Sigmoid colon (tissue), 4 donors: ENCODE data around the gene CACNG7.

Experiments
- EP300 ChIP-seq, 4 donors: sonication (generic); formaldehyde crosslinking; IDR thresholded peaks; one replicate each; pipeline ENCODE4 v1.6.1; 2017; ENCODE audit warnings: antibody characterized with exemption in 4 of 4
- POLR2A ChIP-seq, 2 donors: fragments of 450-650 bp; IDR thresholded peaks; one replicate each; pipeline ENCODE4 v1.6.1; 2016; ENCODE audit warnings: antibody characterized with exemption in 2 of 2, mild to moderate bottlenecking in 2 of 2, moderate library complexity in 2 of 2
- POLR2AphosphoS5 ChIP-seq, 4 donors: sonication (generic); formaldehyde crosslinking; IDR thresholded peaks; one replicate each; pipeline ENCODE4 v1.6.1; 2017; ENCODE audit warnings: antibody characterized with exemption in 4 of 4
- TF ChIP-seq, protein P1 (sequence below), 4 experiments: fragments of 450-650 bp in 3 of 4; fragments of 200-600 bp in 1 of 4; IDR thresholded peaks; one replicate each; pipeline ENCODE4 v1.5.1; 2016 to 2019; ENCODE audit warnings: antibody characterized with exemption in 4 of 4, mild to moderate bottlenecking in 3 of 4, moderate library complexity in 2 of 4

DNA sequence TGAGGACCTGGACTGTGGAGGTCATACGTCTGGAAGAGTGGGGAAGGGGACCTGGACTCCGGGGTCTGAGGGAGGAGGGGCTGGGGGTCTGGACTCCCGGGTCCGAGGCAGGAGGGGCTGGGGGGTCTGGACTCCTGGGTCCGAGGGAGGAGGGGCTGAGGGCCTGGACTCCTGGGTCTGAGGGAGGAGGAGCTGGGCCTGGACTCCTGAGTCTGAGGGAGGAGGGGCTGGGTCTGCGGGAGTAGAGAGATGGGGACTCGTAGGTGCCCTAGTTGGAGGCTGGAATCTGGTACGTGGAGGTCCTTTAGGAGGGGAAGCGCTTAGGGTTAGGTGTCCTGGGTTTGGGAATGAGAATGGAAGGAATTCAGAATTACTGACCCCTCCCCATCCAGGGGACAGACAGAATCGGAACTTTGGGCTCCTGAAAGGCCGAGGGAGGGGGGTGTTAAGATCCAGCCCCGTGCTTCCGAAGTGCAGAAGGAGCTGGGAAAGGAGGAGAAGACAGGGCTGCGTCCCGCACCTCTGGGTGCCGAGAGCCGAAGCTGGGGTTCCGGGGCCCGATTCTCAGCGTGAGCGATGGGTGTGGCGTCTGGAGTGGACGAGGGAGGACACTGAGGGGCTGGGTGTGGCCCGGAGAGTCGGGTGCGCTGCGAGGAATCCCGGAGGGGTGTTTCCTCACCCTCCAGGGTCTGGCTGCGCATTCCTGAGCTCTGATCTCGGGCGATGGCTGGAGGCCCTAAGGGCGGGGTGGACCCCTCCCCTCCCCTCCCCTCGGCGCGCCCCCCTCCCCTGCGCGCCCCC, 40.8 kb upstream of the CACNG7 start:
- peak in 1 of 4 donors; percentile 3 for TF ChIP-seq POLR2AphosphoS5 (IDR thresholded peaks at IDR 0.05)
- TF ChIP-seq, protein P1, sequence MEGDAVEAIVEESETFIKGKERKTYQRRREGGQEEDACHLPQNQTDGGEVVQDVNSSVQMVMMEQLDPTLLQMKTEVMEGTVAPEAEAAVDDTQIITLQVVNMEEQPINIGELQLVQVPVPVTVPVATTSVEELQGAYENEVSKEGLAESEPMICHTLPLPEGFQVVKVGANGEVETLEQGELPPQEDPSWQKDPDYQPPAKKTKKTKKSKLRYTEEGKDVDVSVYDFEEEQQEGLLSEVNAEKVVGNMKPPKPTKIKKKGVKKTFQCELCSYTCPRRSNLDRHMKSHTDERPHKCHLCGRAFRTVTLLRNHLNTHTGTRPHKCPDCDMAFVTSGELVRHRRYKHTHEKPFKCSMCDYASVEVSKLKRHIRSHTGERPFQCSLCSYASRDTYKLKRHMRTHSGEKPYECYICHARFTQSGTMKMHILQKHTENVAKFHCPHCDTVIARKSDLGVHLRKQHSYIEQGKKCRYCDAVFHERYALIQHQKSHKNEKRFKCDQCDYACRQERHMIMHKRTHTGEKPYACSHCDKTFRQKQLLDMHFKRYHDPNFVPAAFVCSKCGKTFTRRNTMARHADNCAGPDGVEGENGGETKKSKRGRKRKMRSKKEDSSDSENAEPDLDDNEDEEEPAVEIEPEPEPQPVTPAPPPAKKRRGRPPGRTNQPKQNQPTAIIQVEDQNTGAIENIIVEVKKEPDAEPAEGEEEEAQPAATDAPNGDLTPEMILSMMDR (IDR thresholded peaks at IDR 0.05), result no peak
- TF ChIP-seq POLR2A (IDR thresholded peaks at IDR 0.05), result no peak
- no peak for TF ChIP-seq EP300 (IDR thresholded peaks at IDR 0.05)
